ENCODE results near the gene PSPH. TPM values are rescaled to one million over a fixed set of nuclear protein-coding genes. Genes with fewer than 3 reads are reported as not detected.

The PSPH gene
- total and polyA plus RNA-seq, 2 donors (not counting 1 experiment from before 2014, with no cell fraction given) = 2.0 to 6.2 TPM

DNA sequence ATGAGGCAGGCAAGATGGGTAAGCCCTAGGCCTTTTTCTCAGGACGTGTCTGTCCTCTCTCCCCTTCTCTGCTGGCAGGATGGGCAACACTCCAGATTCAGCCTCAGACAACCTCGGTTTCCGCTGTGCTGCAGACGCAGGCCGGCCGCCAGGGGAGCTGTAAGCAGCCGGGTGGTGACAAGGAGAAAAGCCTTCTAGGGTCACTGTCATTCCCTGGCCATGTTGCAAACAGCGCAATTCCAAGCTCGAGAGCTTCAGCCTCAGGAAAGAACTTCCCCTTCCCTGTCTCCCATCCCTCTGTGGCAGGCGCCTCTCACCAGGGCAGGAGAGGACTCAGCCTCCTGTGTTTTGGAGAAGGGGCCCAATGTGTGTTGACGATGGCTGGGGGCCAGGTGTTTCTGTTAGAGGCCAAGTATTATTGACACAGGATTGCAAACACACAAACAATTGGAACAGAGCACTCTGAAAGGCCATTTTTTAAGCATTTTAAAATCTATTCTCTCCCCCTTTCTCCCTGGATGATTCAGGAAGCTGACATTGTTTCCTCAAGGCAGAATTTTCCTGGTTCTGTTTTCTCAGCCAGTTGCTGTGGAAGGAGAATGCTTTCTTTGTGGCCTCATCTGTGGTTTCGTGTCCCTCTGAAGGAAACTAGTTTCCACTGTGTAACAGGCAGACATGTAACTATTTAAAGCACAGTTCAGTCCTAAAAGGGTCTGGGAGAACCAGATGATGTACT, 28.4 kb upstream of the PSPH start:
- Histone ChIP-seq H2AFZ (ENCODE audit: insufficient read depth, low read depth, low read length, poor library complexity, severe bottlenecking) (no peak overlapping the region), H3K9me3 (ENCODE audit: control extremely low read depth in 1 of 3, control insufficient read depth in 2 of 3, insufficient read depth in 1 of 3, low read length in 2 of 3) (no peaks in the 10 kb centered on the region), H3K9ac (ENCODE audit: low read length) (no peak overlapping the region), H3K27me3 (replicated peaks in 1 of 4; ENCODE audit: control extremely low read depth in 1 of 4, control insufficient read depth in 3 of 4, insufficient read depth in 4 of 4, low read length in 3 of 4) (no peaks in the 10 kb centered on the region), H3K79me2 (ENCODE audit: control insufficient read depth, insufficient read depth, low read length) (no peaks in the 10 kb centered on the region), H3K4me3 (ENCODE audit: control extremely low read depth in 1 of 5, extremely low read depth in 1 of 5, insufficient read depth in 1 of 5, low read depth in 2 of 5, low read length in 4 of 5) (no peak overlapping the region), H3K4me2 (replicated peaks; ENCODE audit: low read depth, low read length, poor library complexity, severe bottlenecking) (no peak overlapping the region), H4K20me1 (ENCODE audit: control insufficient read depth, insufficient read depth, low read length, poor library complexity, severe bottlenecking) (no peaks in the 10 kb centered on the region), H3K27ac (ENCODE audit: low read length in 2 of 2) (no peak overlapping the region), H3K4me1 (ENCODE audit: control insufficient read depth in 2 of 2, insufficient read depth in 2 of 2, low read length in 2 of 2) (no peaks in the 10 kb centered on the region), H3K36me3 (replicated peaks in 1 of 2; ENCODE audit: control extremely low read depth in 1 of 2, control insufficient read depth in 1 of 2, extremely low read depth in 1 of 2, insufficient read depth in 2 of 2, low read length in 1 of 2) (peaks cover 0 to 40% of the 10 kb centered on the region in 2 experiments)
- Mint-ChIP-seq H3K4me3 (no peak overlapping the region), H3K27me3 (no peaks in the 10 kb centered on the region), H3K27ac (no peak overlapping the region), H3K9me3 (ENCODE audit: insufficient read depth) (no peaks in the 10 kb centered on the region), H3K4me1 (no peaks in the 10 kb centered on the region)
- TF ChIP-seq CTCF (IDR thresholded peaks at IDR 0.05) = no peak
- no peak for TF ChIP-seq EZH2 (IDR thresholded peaks at IDR 0.05; ENCODE audit: borderline replicate concordance, insufficient read depth, low read depth, low read length, poor library complexity, severe bottlenecking)
- POLR2A ChIA-PET = no interaction called here
- CTCF ChIA-PET = no interaction called here
- ATAC-seq (ENCODE audit: low read depth) (no peak), DNase-seq (no peak)
- intact Hi-C loops (cut with micrococcal nuclease) = loop anchor here (10.0 kb wide), 1 partner anchor 645 kb away; no protein-coding TSS in a partner anchor
- WGBS (ENCODE audit: insufficient coverage) = 63% methylated on average over 9 of the region's 12 CpGs

GRCh38 chr7:56078196-56078595, 27.0 kb upstream of the PSPH start:
- no peak for TF ChIP-seq EZH2 (IDR thresholded peaks at IDR 0.05; ENCODE audit: borderline replicate concordance, insufficient read depth, low read depth, low read length, poor library complexity, severe bottlenecking)
- TF ChIP-seq CTCF (IDR thresholded peaks at IDR 0.05) = no peak
- POLR2A ChIA-PET = no interaction called here

More at GRCh38 chr7:56078196-56078595, 27.0 kb upstream of the PSPH start:
- no peaks in the 10 kb centered on the region for H3K79me2 ChIP-seq (ENCODE audit: control insufficient read depth, insufficient read depth, low read length)
- no peak overlapping the region for H3K4me3 Mint-ChIP-seq
- H3K4me2 ChIP-seq (replicated peaks; ENCODE audit: low read depth, low read length, poor library complexity, severe bottlenecking) = no peak overlapping the region
- H4K20me1 ChIP-seq (ENCODE audit: control insufficient read depth, insufficient read depth, low read length, poor library complexity, severe bottlenecking) = no peaks in the 10 kb centered on the region
- no peak overlapping the region for H3K27ac ChIP-seq (ENCODE audit: low read length in 2 of 2)
- no peaks in the 10 kb centered on the region for H3K9me3 Mint-ChIP-seq (ENCODE audit: insufficient read depth)
- no peak overlapping the region for H3K4me3 ChIP-seq (ENCODE audit: control extremely low read depth in 1 of 5, extremely low read depth in 1 of 5, insufficient read depth in 1 of 5, low read depth in 2 of 5, low read length in 4 of 5)
- H3K36me3 ChIP-seq (replicated peaks in 1 of 2; ENCODE audit: control extremely low read depth in 1 of 2, control insufficient read depth in 1 of 2, extremely low read depth in 1 of 2, insufficient read depth in 2 of 2, low read length in 1 of 2) = peaks cover 0 to 43% of the 10 kb centered on the region in 2 experiments
- no peak for DNase-seq
- H3K9ac ChIP-seq (ENCODE audit: low read length) = no peak overlapping the region
- WGBS (ENCODE audit: insufficient coverage) = 97% methylated on average over 14 of the region's 16 CpGs
- H3K4me1 ChIP-seq (ENCODE audit: control insufficient read depth in 2 of 2, insufficient read depth in 2 of 2, low read length in 2 of 2) = no peaks in the 10 kb centered on the region
- no peak overlapping the region for H2AFZ ChIP-seq (ENCODE audit: insufficient read depth, low read depth, low read length, poor library complexity, severe bottlenecking)
- CTCF ChIA-PET = interaction anchor here (1.4 to 7.1 kb wide), 3 partner anchors 11 to 437 kb away, joined by 4 to 121 read pairs (median 4); no protein-coding TSS in a partner anchor
- H3K9me3 ChIP-seq (ENCODE audit: control extremely low read depth in 1 of 3, control insufficient read depth in 2 of 3, insufficient read depth in 1 of 3, low read length in 2 of 3) = no peaks in the 10 kb centered on the region
- H3K4me1 Mint-ChIP-seq = peaks cover 5% of the 10 kb centered on the region
- intact Hi-C loops (cut with micrococcal nuclease) = loop anchor here (10.0 kb wide), 1 partner anchor 643 kb away; no protein-coding TSS in a partner anchor
- no peak overlapping the region for H3K27ac Mint-ChIP-seq
- no peak for ATAC-seq (ENCODE audit: low read depth)
- H3K27me3 ChIP-seq (replicated peaks in 1 of 4; ENCODE audit: control extremely low read depth in 1 of 4, control insufficient read depth in 3 of 4, insufficient read depth in 4 of 4, low read length in 3 of 4) = no peaks in the 10 kb centered on the region
- H3K27me3 Mint-ChIP-seq = no peaks in the 10 kb centered on the region
